MG63 (cell line): ENCODE data around the gene RELN. TPM values are rescaled to one million over a fixed set of nuclear protein-coding genes. Genes with fewer than 3 reads are reported as not detected.
"Not testable (repeated sequence)": the region's sequence is repeated elsewhere in the genome, so short reads cannot be mapped to it uniquely, and the experiment has no call there.

ENCODE experiments used
- DNase-seq: peaks from one replicate; pipeline ENCODE4 v3.0.0-alpha.2; 2020
- H3K27me3 ChIP-seq: fragments of 250-450 bp; sonication (Bioruptor Pico); 2 replicates; pipeline ENCODE4 v1.5.1; 2020; ENCODE audit warnings: mild to moderate bottlenecking, moderate library complexity
- H3K36me3 ChIP-seq: fragments of 250-450 bp; sonication (Bioruptor Pico); 2 replicates; pipeline ENCODE4 v1.5.1; 2020; ENCODE audit warnings: mild to moderate bottlenecking, moderate library complexity
- H3K4me3 ChIP-seq: fragments of 250-450 bp; sonication (Bioruptor Pico); 2 replicates; pipeline ENCODE4 v1.5.1; 2020; ENCODE audit warnings: mild to moderate bottlenecking, moderate library complexity
- H3K9me3 ChIP-seq: fragments of 250-450 bp; sonication (Bioruptor Pico); 2 replicates; pipeline ENCODE4 v1.5.1; 2020; ENCODE audit warnings: mild to moderate bottlenecking, moderate library complexity
- total RNA-seq: library from RNA; depleted of rRNA; stranded (reverse); fragments of >200 nt; shearing (Covaris generic); gene quantifications from 2 replicates; pipeline ENCODE4 v1.2.3, GENCODE V29; 2014; ENCODE audit warnings: low replicate concordance

RELN gene
- total RNA-seq, 1 experiment from 2014 or later: 3.1 TPM

DNA sequence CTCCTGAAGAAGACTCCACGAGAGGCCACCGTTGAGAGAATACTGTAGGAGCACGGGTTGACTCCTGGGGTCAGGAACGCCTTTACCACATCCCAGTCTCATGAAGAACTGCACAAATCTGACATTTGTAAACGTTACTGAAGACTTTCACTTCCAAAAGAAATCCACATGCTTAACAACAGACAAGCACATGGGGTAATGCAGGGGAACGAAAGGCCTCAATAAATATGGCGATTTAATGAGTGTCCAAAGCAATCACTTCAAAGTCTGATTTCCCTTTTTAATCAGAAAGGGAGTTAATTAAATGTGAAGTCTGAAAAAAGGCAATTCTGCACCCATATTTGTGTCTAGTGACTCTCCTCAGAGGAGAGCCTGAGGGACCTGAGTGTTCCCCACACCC, 449.1 kb downstream of the RELN start:
- DNase-seq: no peak
- H3K27me3 ChIP-seq: no peaks in the 10 kb centered on the region
- H3K4me3 ChIP-seq: no peak overlapping the region
- no peaks in the 10 kb centered on the region for H3K36me3 ChIP-seq
- H3K9me3 ChIP-seq: no peaks in the 10 kb centered on the region

GRCh38 chr7:103539875-103540274, 449.6 kb downstream of the RELN start:
- Histone ChIP-seq H3K27me3 (no peaks in the 10 kb centered on the region), H3K36me3 (no peaks in the 10 kb centered on the region), H3K4me3 (no peak overlapping the region), H3K9me3 (no peaks in the 10 kb centered on the region)
- no peak for DNase-seq

DNA sequence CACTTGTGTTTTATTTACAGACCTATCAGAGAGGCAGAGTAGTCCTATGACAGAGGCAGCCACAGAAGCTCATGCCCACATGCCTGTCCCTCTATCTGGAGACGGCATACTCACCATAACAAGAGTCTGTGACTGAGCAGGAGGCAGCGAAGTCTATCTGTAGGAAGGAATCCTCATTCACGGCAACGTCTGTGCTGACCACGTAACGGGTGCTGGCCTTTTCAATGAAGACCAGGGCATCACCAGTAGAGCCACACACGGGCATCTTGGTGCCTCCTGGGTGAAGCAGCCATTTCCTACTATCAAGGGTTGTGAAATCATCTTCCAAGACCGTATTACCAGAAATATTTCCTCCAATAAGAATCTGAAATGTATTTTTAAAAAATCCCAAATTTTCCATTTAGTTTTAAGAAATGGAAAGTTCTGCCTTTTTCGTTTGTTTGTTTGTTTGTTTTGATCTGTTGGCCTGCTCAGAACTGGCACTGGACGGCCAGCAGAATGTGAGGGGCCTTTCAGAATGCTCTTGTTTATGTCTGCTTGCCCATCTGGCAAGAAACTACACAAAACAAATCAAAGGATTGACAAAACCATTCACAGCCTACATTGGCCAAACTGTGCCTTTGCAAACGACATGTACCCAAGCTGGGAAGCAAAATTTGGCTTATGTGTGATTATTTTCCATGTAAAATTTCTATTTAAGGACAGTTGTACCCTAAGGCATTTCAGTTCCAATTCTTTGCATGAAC, 450.3 kb downstream of the RELN start:
- Histone ChIP-seq H3K4me3 (no peak overlapping the region), H3K27me3 (no peaks in the 10 kb centered on the region), H3K9me3 (no peaks in the 10 kb centered on the region), H3K36me3 (no peaks in the 10 kb centered on the region)
- DNase-seq: no peak

- no peak overlapping the region for H3K4me3 ChIP-seq
- no peaks in the 10 kb centered on the region for H3K9me3 ChIP-seq
- H3K36me3 ChIP-seq: no peaks in the 10 kb centered on the region
- DNase-seq: no peak
- no peaks in the 10 kb centered on the region for H3K27me3 ChIP-seq
These were observed 455.7 kb downstream of the RELN start for GRCh38 chr7:103533761-103534160.

DNA sequence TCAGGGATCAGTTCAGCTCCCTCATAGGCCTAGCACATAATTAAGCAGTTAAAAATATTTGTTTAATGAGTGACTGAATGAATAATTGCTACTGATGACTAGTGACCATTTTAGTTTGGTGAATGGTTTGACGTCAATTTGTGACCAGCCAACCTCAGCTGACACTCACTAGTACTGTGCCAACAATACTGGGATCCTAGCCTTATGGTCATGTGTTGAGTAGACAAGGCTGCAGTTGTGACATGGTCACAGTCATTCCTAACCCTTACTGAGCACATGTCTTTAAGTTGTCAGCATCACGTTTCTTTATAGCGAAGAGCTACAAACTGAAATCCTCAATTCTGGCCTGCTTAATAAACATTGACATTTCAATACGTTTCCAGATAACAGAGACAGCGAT, 456.5 kb downstream of the RELN start:
- H3K36me3 ChIP-seq: no peaks in the 10 kb centered on the region
- no peaks in the 10 kb centered on the region for H3K27me3 ChIP-seq
- DNase-seq: no peak
- no peak overlapping the region for H3K4me3 ChIP-seq
- H3K9me3 ChIP-seq: no peaks in the 10 kb centered on the region

DNA sequence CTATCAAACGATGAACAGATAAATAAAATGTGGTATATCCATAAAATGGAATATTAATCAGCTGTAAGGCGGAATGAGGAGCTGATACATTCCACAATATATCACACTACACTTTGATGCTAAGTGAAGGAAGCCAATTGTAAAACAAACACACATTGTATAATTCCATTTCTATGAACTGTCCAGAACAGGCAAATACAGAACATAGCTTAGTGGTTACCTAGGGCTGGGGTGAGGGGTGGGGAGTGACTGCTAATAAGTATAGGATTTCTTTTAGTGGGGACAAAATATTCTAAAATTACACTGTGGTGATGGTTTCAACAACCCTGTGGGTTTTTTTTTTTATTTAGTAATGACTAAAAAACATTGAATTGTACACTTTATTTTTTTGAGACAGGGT, 461.3 kb downstream of the RELN start:
- H3K4me3 ChIP-seq: no peak overlapping the region
- no peaks in the 10 kb centered on the region for H3K36me3 ChIP-seq
- H3K9me3 ChIP-seq: no peaks in the 10 kb centered on the region
- H3K27me3 ChIP-seq: no peaks in the 10 kb centered on the region
- DNase-seq: no peak

- Histone ChIP-seq H3K27me3 (no peaks in the 10 kb centered on the region), H3K4me3 (no peak overlapping the region), H3K36me3 (no peaks in the 10 kb centered on the region), H3K9me3 (no peaks in the 10 kb centered on the region)
- DNase-seq: no peak
These were observed 463.5 kb downstream of the RELN start for GRCh38 chr7:103525937-103526336.

DNA sequence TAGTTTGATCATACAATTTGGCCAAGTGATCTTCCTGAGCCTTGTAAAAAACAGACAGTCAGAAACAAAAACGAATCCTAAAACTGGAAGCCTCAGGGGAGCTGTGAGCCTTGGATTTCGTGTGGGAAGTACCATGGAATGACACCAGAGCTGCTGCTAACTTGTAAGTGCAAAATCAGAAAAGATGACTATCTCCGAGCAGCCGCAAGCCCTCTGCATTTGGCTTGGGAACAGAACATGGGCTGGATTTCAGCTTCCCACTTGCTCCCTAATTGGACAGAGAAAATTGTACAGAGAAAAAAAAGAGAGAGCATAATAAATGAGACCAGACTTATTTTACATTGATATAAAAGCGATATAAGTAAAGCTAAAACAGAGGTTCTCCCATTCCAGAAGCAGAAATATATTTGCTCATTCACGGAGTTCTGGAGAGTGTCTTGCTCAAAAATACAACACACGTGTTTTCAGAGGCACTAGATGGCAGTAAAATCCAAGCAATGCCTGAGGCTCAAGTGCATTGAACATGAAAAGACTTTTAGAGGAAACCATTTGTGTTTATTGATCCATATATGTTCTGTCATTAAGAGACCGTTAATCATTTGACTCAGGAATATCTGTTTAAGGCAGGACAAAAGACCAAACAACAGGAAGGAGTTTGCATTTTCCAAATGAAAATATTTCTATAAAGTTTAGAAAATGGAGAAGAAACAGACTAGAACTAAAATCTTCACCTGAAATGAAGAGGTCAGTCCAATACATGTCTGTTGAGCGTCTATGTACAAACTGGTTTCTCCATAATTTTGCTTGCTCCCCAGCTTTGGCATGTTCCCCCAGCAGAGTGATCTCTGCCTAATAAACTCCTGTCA, 465.2 kb downstream of the RELN start:
- DNase-seq: no peak

GRCh38 chr7:103521937-103522336, 467.5 kb downstream of the RELN start:
- no peaks in the 10 kb centered on the region for H3K9me3 ChIP-seq
- H3K4me3 ChIP-seq: no peak overlapping the region
- H3K27me3 ChIP-seq: no peaks in the 10 kb centered on the region
- no peak for DNase-seq
- H3K36me3 ChIP-seq: no peaks in the 10 kb centered on the region

More for the DNA sequence above, 465.2 kb downstream of the RELN start:
- H3K27me3 ChIP-seq: no peaks in the 10 kb centered on the region
- no peaks in the 10 kb centered on the region for H3K36me3 ChIP-seq
- no peak overlapping the region for H3K4me3 ChIP-seq
- H3K9me3 ChIP-seq: no peaks in the 10 kb centered on the region

GRCh38 chr7:103504505-103505135, 484.8 kb downstream of the RELN start:
- Histone ChIP-seq H3K27me3 (no peaks in the 10 kb centered on the region), H3K4me3 (no peak overlapping the region), H3K9me3 (no peaks in the 10 kb centered on the region), H3K36me3 (no peaks in the 10 kb centered on the region)
- peak; percentile 3 for DNase-seq

DNA sequence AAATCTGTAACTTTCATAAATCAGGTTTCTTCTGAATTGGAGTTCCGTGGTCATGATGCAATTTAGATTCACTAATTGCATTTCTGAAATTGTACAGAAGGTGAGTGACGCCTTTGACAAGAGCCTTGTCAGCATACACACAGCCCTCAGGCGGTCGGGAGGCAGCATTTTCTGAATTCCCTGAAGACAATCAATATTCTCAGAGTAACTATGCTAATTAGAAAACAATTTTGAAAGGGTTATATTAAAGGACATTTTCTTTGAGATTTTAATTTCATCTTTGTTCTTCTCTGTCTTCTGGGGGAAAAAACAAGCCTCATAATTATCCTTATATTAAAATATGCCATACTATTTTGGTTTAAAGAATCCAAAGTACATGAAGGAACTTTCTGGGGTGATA, 488.3 kb downstream of the RELN start:
- no peak for DNase-seq
- H3K27me3 ChIP-seq: no peaks in the 10 kb centered on the region

DNA sequence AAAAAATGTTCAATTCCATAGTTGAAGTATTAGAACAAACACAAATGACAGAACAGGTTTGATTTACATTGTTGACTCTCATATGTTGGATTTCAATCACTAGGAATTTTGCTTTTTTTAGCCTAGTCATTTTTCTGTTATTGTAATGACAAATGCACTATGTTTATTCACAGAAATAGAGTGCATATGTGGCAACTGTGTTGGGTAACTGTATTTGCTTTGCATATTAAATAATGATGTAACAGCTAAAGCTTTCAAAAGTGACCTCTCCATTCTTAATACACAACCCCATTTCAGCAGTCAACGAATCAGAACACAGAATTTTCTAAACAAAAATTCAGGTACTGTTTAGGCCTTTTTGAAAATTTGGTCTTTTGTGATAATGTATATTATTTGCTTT, 489.5 kb downstream of the RELN start:
- Histone ChIP-seq H3K27me3 (no peaks in the 10 kb centered on the region), H3K4me3 (no peak overlapping the region), H3K36me3 (no peaks in the 10 kb centered on the region), H3K9me3 (no peaks in the 10 kb centered on the region)
- no peak for DNase-seq

More for the DNA sequence above, 488.3 kb downstream of the RELN start:
- H3K9me3 ChIP-seq: no peaks in the 10 kb centered on the region
- no peak overlapping the region for H3K4me3 ChIP-seq
- H3K36me3 ChIP-seq: no peaks in the 10 kb centered on the region

- H3K9me3 ChIP-seq: no peaks in the 10 kb centered on the region
- H3K36me3 ChIP-seq: no peaks in the 10 kb centered on the region
- no peak overlapping the region for H3K4me3 ChIP-seq
- no peaks in the 10 kb centered on the region for H3K27me3 ChIP-seq
- DNase-seq: no peak
These were observed 502.0 kb downstream of the RELN start for GRCh38 chr7:103487419-103487818.

- not testable (repeated sequence) for H3K9me3 ChIP-seq, H3K36me3 ChIP-seq, DNase-seq, H3K4me3 ChIP-seq, H3K27me3 ChIP-seq
These were observed 502.6 kb downstream of the RELN start for GRCh38 chr7:103486873-103487272.

DNA sequence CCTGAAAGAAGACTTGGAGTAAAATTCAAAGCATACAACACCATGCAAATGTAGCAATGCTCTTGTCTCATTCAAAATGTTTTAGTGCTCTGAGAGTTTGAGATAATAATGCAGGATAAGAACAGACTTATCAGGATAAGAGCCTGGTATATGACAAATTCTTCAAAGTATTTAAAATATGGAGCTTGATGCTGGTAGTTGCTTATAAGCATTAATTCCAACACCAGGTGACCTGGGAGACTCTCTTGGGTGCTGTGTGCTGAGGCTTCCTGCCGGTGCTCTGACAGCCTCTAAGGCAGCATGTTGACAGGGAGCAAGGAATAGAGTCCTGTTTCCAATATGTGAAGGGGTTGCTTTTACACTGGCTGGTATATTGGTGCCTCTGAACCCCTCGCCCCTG, 508.7 kb downstream of the RELN start:
- no peaks in the 10 kb centered on the region for H3K9me3 ChIP-seq
- no peaks in the 10 kb centered on the region for H3K27me3 ChIP-seq
- H3K36me3 ChIP-seq: no peaks in the 10 kb centered on the region
- no peak overlapping the region for H3K4me3 ChIP-seq
- no peak for DNase-seq

- no peak for DNase-seq
- Histone ChIP-seq H3K27me3 (no peaks in the 10 kb centered on the region), H3K36me3 (no peaks in the 10 kb centered on the region), H3K9me3 (no peaks in the 10 kb centered on the region), H3K4me3 (no peak overlapping the region)
These were observed 514.5 kb downstream of the RELN start for GRCh38 chr7:103474956-103475355.
